SK-N-SH treated with all-trans-retinoic acid at 6 μM for 48 hours (cell line): ENCODE data around the gene SCFD2.

Experiments used
- CSDC2 ChIP-seq: fragments of 250-450 bp; sonication (Bioruptor Pico); IDR thresholded peaks from 2 replicates; pipeline ENCODE4 v1.5.0; 2020; ENCODE audit warnings: mild to moderate bottlenecking, moderate library complexity
- SNAI2 ChIP-seq: fragments of 250-450 bp; sonication (Bioruptor Pico); IDR thresholded peaks from 2 replicates; pipeline ENCODE4 v1.5.0; 2020; ENCODE audit warnings: mild to moderate bottlenecking, moderate library complexity
- TSHZ2 ChIP-seq: fragments of 250-450 bp; sonication (Bioruptor Pico); IDR thresholded peaks from 2 replicates; pipeline ENCODE4 v1.5.0; 2020; ENCODE audit warnings: mild to moderate bottlenecking, moderate library complexity
- ZC3H10 ChIP-seq: fragments of 250-450 bp; sonication (Bioruptor Pico); IDR thresholded peaks from 2 replicates; pipeline ENCODE4 v1.5.1; 2021; ENCODE audit warnings: mild to moderate bottlenecking, moderate library complexity
- ZFP3 ChIP-seq: fragments of 250-450 bp; sonication (Bioruptor Pico); IDR thresholded peaks from 2 replicates; pipeline ENCODE4 v1.5.0; 2020; ENCODE audit warnings: mild to moderate bottlenecking, moderate library complexity
- TF ChIP-seq, protein P1 (sequence below): fragments of 250-450 bp; sonication (Bioruptor Pico); IDR thresholded peaks from 2 replicates; pipeline ENCODE4 v1.5.1; 2021; ENCODE audit warnings: mild to moderate bottlenecking, moderate library complexity

DNA sequence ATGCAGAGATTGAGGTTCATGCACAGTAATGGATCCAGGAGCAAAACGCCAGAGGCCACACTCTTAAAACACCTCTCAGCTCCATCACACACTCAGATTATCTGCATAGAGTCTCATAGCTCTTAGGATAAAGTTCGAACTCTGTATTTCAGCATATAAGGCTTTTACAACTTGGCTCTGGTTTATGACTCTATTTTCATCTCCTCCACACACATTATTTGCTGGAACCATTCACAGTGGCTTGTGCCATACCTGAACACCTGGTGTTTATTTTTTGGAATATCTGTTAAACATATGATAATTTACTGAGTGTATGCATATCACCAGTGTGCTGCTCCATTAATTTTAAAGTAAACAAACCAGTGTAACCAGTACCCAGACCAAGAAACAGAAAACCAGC is 476.5 kb downstream of the SCFD2 start:
- TF ChIP-seq, protein P1, sequence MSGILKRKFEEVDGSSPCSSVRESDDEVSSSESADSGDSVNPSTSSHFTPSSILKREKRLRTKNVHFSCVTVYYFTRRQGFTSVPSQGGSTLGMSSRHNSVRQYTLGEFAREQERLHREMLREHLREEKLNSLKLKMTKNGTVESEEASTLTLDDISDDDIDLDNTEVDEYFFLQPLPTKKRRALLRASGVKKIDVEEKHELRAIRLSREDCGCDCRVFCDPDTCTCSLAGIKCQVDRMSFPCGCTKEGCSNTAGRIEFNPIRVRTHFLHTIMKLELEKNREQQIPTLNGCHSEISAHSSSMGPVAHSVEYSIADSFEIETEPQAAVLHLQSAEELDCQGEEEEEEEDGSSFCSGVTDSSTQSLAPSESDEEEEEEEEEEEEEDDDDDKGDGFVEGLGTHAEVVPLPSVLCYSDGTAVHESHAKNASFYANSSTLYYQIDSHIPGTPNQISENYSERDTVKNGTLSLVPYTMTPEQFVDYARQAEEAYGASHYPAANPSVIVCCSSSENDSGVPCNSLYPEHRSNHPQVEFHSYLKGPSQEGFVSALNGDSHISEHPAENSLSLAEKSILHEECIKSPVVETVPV (CRISPR knock-in tag): no peak
- TF ChIP-seq ZFP3 (CRISPR knock-in tag) (no peak), ZC3H10 (CRISPR knock-in tag) (no peak), SNAI2 (CRISPR knock-in tag) (no peak), CSDC2 (CRISPR knock-in tag) (no peak), TSHZ2 (CRISPR knock-in tag) (no peak)
